Measurements from ENCODE around the gene CREB5.

Gene CREB5

GRCh38 chr7:28754027-28754426 lies 341.7 kb downstream of the CREB5 start:
- no peak overlapping the region for H3K27ac ChIP-seq
- H3K27me3 ChIP-seq (ENCODE audit: insufficient read depth, low read depth, severe bottlenecking), result peaks cover 67% of the 10 kb centered on the region
- H3K36me3 ChIP-seq, result no peaks in the 10 kb centered on the region
- H3K9me3 ChIP-seq (ENCODE audit: severe bottlenecking), result no peaks in the 10 kb centered on the region
- DNase-seq, result no peak
- no peak overlapping the region for H3K4me3 ChIP-seq (ENCODE audit: low read depth, low read length)
- TF ChIP-seq CTCF (IDR thresholded peaks at IDR 0.05; ENCODE audit: low read depth, low read length), result no peak

GRCh38 chr7:28754447-28754846 lies 342.1 kb downstream of the CREB5 start:
- no peak overlapping the region for H3K27ac ChIP-seq
- H3K36me3 ChIP-seq, result no peaks in the 10 kb centered on the region
- H3K4me3 ChIP-seq (ENCODE audit: low read depth, low read length), result no peak overlapping the region
- DNase-seq, result no peak
- no peak for TF ChIP-seq CTCF (IDR thresholded peaks at IDR 0.05; ENCODE audit: low read depth, low read length)
- no peaks in the 10 kb centered on the region for H3K9me3 ChIP-seq (ENCODE audit: severe bottlenecking)
- H3K27me3 ChIP-seq (ENCODE audit: insufficient read depth, low read depth, severe bottlenecking), result peaks cover 67% of the 10 kb centered on the region

GRCh38 chr7:28755255-28755654 lies 342.9 kb downstream of the CREB5 start:
- Histone ChIP-seq H3K9me3 (ENCODE audit: severe bottlenecking) (no peaks in the 10 kb centered on the region), H3K27me3 (ENCODE audit: insufficient read depth, low read depth, severe bottlenecking) (peaks cover 67% of the 10 kb centered on the region), H3K27ac (no peak overlapping the region), H3K4me3 (ENCODE audit: low read depth, low read length) (no peak overlapping the region), H3K36me3 (no peaks in the 10 kb centered on the region)
- DNase-seq, result no peak
- no peak for TF ChIP-seq CTCF (IDR thresholded peaks at IDR 0.05; ENCODE audit: low read depth, low read length)

GRCh38 chr7:28758186-28758585 lies 345.9 kb downstream of the CREB5 start:
- Histone ChIP-seq H3K36me3 (no peaks in the 10 kb centered on the region), H3K27ac (no peak overlapping the region), H3K4me3 (ENCODE audit: low read depth, low read length) (no peak overlapping the region), H3K9me3 (ENCODE audit: severe bottlenecking) (no peaks in the 10 kb centered on the region), H3K27me3 (ENCODE audit: insufficient read depth, low read depth, severe bottlenecking) (peaks cover 72% of the 10 kb centered on the region)
- DNase-seq, result no peak
- TF ChIP-seq CTCF (IDR thresholded peaks at IDR 0.05; ENCODE audit: low read depth, low read length), result no peak

GRCh38 chr7:28759475-28759971 lies 347.2 kb downstream of the CREB5 start:
- Histone ChIP-seq H3K9me3 (ENCODE audit: severe bottlenecking) (no peaks in the 10 kb centered on the region), H3K27me3 (ENCODE audit: insufficient read depth, low read depth, severe bottlenecking) (peaks cover 73% of the 10 kb centered on the region), H3K4me3 (ENCODE audit: low read depth, low read length) (no peak overlapping the region), H3K36me3 (no peaks in the 10 kb centered on the region), H3K27ac (no peak overlapping the region)
- no peak for TF ChIP-seq CTCF (IDR thresholded peaks at IDR 0.05; ENCODE audit: low read depth, low read length)
- no peak for DNase-seq

GRCh38 chr7:28761505-28761904 lies 349.2 kb downstream of the CREB5 start:
- H3K27ac ChIP-seq, result no peak overlapping the region
- no peak overlapping the region for H3K4me3 ChIP-seq (ENCODE audit: low read depth, low read length)
- H3K27me3 ChIP-seq (ENCODE audit: insufficient read depth, low read depth, severe bottlenecking), result peaks cover 74% of the 10 kb centered on the region
- DNase-seq, result no peak
- H3K9me3 ChIP-seq (ENCODE audit: severe bottlenecking), result no peaks in the 10 kb centered on the region
- TF ChIP-seq CTCF (IDR thresholded peaks at IDR 0.05; ENCODE audit: low read depth, low read length), result no peak
- H3K36me3 ChIP-seq, result no peaks in the 10 kb centered on the region
